Mesenchymal stem cell (in vitro differentiated cells and primary cell): ENCODE results near the gene GCAT. TPM values are rescaled to one million over a fixed set of nuclear protein-coding genes. Genes with fewer than 3 reads are reported as not detected.

ENCODE experiments used
- DNase-seq: peaks from one replicate; pipeline ENCODE4 v3.0.0-alpha.2; 2013
- H2AFZ ChIP-seq: one replicate; pipeline ENCODE4 v1.6.1; 2013; ENCODE audit warnings: low read depth, mild to moderate bottlenecking, control low read depth, inconsistent platforms, low read length, moderate library complexity
- H2AK5ac ChIP-seq: 2 replicates; pipeline ENCODE4 v1.6.1; 2013; ENCODE audit warnings: low read length, moderate library complexity, mild to moderate bottlenecking, inconsistent platforms; ENCODE audit not compliant: severe bottlenecking
- H2BK120ac ChIP-seq: one replicate; pipeline ENCODE4 v1.6.1; 2013; ENCODE audit warnings: low read depth, mild to moderate bottlenecking, inconsistent platforms, low read length, moderate library complexity
- H2BK12ac ChIP-seq, 2 experiments: one replicate each; pipeline ENCODE4 v1.6.1; 2013; ENCODE audit warnings: inconsistent platforms in 2 of 2, low read length in 2 of 2, mild to moderate bottlenecking in 2 of 2, moderate library complexity in 2 of 2, control low read depth in 1 of 2
- H2BK15ac ChIP-seq: one replicate; pipeline ENCODE4 v1.6.1; 2013; ENCODE audit warnings: mild to moderate bottlenecking, low read depth, inconsistent platforms; ENCODE audit not compliant: poor library complexity, severe bottlenecking
- H2BK5ac ChIP-seq: 2 replicates; pipeline ENCODE4 v1.6.1; 2013; ENCODE audit warnings: low read depth, mild to moderate bottlenecking, low read length, control low read depth, inconsistent platforms; ENCODE audit not compliant: poor library complexity, severe bottlenecking
- H3K14ac ChIP-seq, 2 experiments: one replicate each; pipeline ENCODE4 v1.6.1; 2013; ENCODE audit warnings: inconsistent platforms in 2 of 2, low read length in 2 of 2, control low read depth in 1 of 2, mild to moderate bottlenecking in 1 of 2, moderate library complexity in 1 of 2
- H3K18ac ChIP-seq, 2 experiments: one replicate each; pipeline ENCODE4 v1.6.1; 2013; ENCODE audit warnings: inconsistent platforms in 2 of 2, low read length in 2 of 2, control low read depth in 1 of 2, low read depth in 1 of 2, mild to moderate bottlenecking in 1 of 2
- H3K23ac ChIP-seq, 2 experiments: one replicate each; pipeline ENCODE4 v1.6.1; 2013; ENCODE audit warnings: inconsistent platforms in 2 of 2, low read length in 2 of 2, mild to moderate bottlenecking in 2 of 2, moderate library complexity in 2 of 2, control low read depth in 1 of 2
- H3K27ac ChIP-seq: 2 replicates; pipeline ENCODE4 v1.5.1; 2013; ENCODE audit warnings: mild to moderate bottlenecking, moderate library complexity, low read length, control low read depth, inconsistent platforms; ENCODE audit not compliant: poor library complexity, severe bottlenecking
- H3K27me3 ChIP-seq, 2 experiments: 2 replicates each; pipeline versions ENCODE4 v1.6.1 to v1.7.0; 2013; ENCODE audit warnings: low read length in 2 of 2, mild to moderate bottlenecking in 2 of 2, moderate library complexity in 2 of 2, control low read depth in 1 of 2, inconsistent platforms in 1 of 2; ENCODE audit not compliant: control insufficient read depth in 1 of 2, insufficient read depth in 1 of 2
- H3K36me3 ChIP-seq, 2 experiments: 2 replicates each; pipeline versions ENCODE4 v1.6.1 to v1.7.0; 2013; ENCODE audit warnings: low read length in 2 of 2, control low read depth in 1 of 2, inconsistent platforms in 1 of 2, low read depth in 1 of 2, mild to moderate bottlenecking in 1 of 2; ENCODE audit not compliant: insufficient read depth in 2 of 2, control insufficient read depth in 1 of 2
- H3K4ac ChIP-seq, 2 experiments: one replicate each; pipeline ENCODE4 v1.6.1; 2013; ENCODE audit warnings: inconsistent platforms in 2 of 2, low read length in 2 of 2, mild to moderate bottlenecking in 2 of 2, moderate library complexity in 2 of 2, control low read depth in 1 of 2, low read depth in 1 of 2
- H3K4me1 ChIP-seq: 2 replicates; pipeline ENCODE4 v1.6.1; 2013; ENCODE audit warnings: low read depth, low read length, control low read depth; ENCODE audit not compliant: control insufficient read depth, insufficient read depth
- H3K4me2 ChIP-seq: 2 replicates; pipeline ENCODE4 v1.6.1; 2013; ENCODE audit warnings: low read length, mild to moderate bottlenecking, inconsistent platforms; ENCODE audit not compliant: poor library complexity, severe bottlenecking
- H3K4me3 ChIP-seq, 2 experiments: 2 replicates each; pipeline versions ENCODE4 v1.5.1 to v1.7.0; 2013; ENCODE audit warnings: low read length in 2 of 2, mild to moderate bottlenecking in 2 of 2, control low read depth in 1 of 2, low read depth in 1 of 2; ENCODE audit not compliant: insufficient read depth in 1 of 2
- H3K79me1 ChIP-seq: replicated peaks from 2 replicates; pipeline ENCODE4 v1.6.1; 2013; ENCODE audit warnings: mild to moderate bottlenecking, control low read depth, low read length, inconsistent platforms; ENCODE audit not compliant: poor library complexity, severe bottlenecking
- H3K9ac ChIP-seq: 2 replicates; pipeline ENCODE4 v1.7.0; 2013; ENCODE audit warnings: mild to moderate bottlenecking, low read length, moderate library complexity
- H3K9me3 ChIP-seq: 2 replicates; pipeline ENCODE4 v1.7.0; 2013; ENCODE audit warnings: mild to moderate bottlenecking, low read length; ENCODE audit not compliant: control insufficient read depth
- H4K8ac ChIP-seq: one replicate; pipeline ENCODE4 v1.6.1; 2013; ENCODE audit warnings: inconsistent platforms, mild to moderate bottlenecking, low read length, moderate library complexity
- H4K91ac ChIP-seq: one replicate; pipeline ENCODE4 v1.6.1; 2013; ENCODE audit warnings: mild to moderate bottlenecking, low read length, inconsistent platforms
- WGBS: methylation state at CpG from one replicate; pipeline ENCODE4 v1.1.7; 2013; ENCODE audit warnings: mixed read lengths; 5-methylcytosine and 5-hydroxymethylcytosine counted together
- polyA plus RNA-seq, 2 experiments: library from polyadenylated mRNA; stranded (reverse); fragments of 200-250 nt; gene quantifications; one replicate each; pipeline ENCODE4 v1.2.3, GENCODE V29; 2013

GCAT gene
- polyA plus RNA-seq (2013, experiment 1 of 2), result 10.7 TPM
- polyA plus RNA-seq (2013, experiment 2 of 2), result 11.7 TPM

DNA sequence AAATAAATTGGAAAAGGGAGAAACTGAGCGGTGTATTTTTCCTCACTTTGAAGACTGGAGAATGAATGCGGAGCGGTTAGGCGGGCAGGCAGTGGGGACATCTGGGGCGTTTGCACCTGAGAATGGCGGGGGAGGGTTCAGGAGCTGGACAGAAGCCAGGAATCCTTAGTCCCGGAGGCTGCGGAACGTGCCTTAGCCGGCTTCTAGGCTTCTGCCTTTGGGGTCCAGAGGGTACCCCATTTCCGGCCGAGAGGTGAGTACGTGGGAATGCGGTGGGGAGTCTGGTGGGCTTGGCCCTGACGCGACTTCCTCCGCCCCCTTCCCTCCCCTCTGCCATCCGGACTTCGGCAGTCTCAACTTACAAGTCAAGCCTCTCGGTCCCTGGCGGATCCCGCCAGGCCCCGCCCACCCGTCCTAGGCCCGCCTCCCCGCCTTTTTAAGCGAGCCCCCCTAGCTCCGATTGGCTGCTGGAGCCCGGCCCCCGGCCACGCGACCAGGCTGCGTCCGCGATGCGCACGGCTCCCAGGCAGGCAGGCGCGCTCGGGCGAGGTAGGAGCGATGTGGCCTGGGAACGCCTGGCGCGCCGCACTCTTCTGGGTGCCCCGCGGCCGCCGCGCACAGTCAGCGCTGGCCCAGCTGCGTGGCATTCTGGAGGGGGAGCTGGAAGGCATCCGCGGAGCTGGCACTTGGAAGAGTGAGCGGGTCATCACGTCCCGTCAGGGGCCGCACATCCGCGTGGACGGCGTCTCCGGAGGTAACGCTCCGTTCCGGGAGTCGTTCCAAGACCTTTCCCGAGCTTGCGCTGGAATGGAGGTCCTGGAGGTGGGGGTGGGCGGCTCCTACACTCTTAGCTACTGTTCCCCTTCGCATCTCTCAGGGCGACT is at the start of gene GCAT:
TSS of gene GCAT (plus strand) at position 525 of the 884 bp plus-strand sequence. CDS start at position 559, 34 bp downstream.
- Histone ChIP-seq H3K4ac (no peak within 1 kb of the TSS), H3K9ac (peak within 1 kb of the TSS; percentile 91), H2BK12ac (peak within 1 kb of the TSS in 1 of 2 experiments; percentile 31), H3K23ac (peak within 1 kb of the TSS in 1 of 2 experiments; percentile 46), H3K36me3 (peaks cover 0 to 6% of the 10 kb centered on the region in 2 experiments), H3K4me3 (peak within 1 kb of the TSS; percentile 76 to 94), H3K18ac (peak within 1 kb of the TSS; percentile 60 to 91), H3K4me2 (peak within 1 kb of the TSS; percentile 94), H3K4me1 (peaks cover 32% of the 10 kb centered on the region), H3K14ac (peak within 1 kb of the TSS in 1 of 2 experiments; percentile 59), H3K79me1 (peaks cover 14% of the 10 kb centered on the region), H2AFZ (peak within 1 kb of the TSS; percentile 85), H2BK15ac (no peak within 1 kb of the TSS), H4K8ac (peak within 1 kb of the TSS; percentile 47), H2AK5ac (no peak within 1 kb of the TSS), H2BK120ac (no peak within 1 kb of the TSS), H2BK5ac (no peak within 1 kb of the TSS), H3K27ac (peak within 1 kb of the TSS; percentile 79), H4K91ac (no peak within 1 kb of the TSS), H3K27me3 (peaks cover 0 to 10% of the 10 kb centered on the region in 2 experiments), H3K9me3 (no peaks in the 10 kb centered on the region)
- WGBS, result under 1% methylated on average over 42 of the region's 73 CpGs
- peak; percentile 96 for DNase-seq

DNA sequence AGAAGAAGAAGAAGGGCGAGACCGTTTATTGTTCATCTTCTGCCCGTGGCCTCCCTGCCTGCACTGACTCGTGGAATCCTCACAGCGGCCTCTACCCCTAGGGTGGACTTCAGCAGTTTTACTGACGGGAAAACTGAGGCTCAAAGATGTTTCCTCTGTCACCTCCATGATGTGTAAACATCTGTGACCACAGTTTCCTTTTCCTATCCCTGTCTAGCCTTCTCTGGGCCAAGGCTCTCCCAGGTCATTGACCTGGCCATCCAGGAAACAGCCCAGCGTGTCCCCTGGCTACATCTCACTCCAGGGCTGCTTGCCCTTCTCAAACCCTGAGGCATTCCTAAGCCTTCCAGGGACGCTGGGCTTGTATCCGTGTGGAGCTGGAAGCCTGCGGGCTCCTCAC is 49.0 kb upstream of the GCAT start:
- H3K79me1 ChIP-seq, result peaks cover 53% of the 10 kb centered on the region
- peaks cover 5% of the 10 kb centered on the region for H3K4me1 ChIP-seq
- H4K91ac ChIP-seq, result no peak overlapping the region
- H2AK5ac ChIP-seq, result no peak overlapping the region
- H2BK15ac ChIP-seq, result no peak overlapping the region
- no peak overlapping the region for H2AFZ ChIP-seq
- peak; percentile 61 for DNase-seq
- H3K36me3 ChIP-seq, result peaks cover 87 to 96% of the 10 kb centered on the region in 2 experiments
- no peak overlapping the region for H3K27ac ChIP-seq
- H2BK5ac ChIP-seq, result no peak overlapping the region
- 61% methylated on average over 10 of the region's 10 CpGs for WGBS
- no peaks in the 10 kb centered on the region for H3K27me3 ChIP-seq
- H2BK12ac ChIP-seq, result no peak overlapping the region
- no peak overlapping the region for H3K9ac ChIP-seq
- H3K18ac ChIP-seq, result peak overlapping the region in 1 of 2 experiments; percentile 54
- no peaks in the 10 kb centered on the region for H3K9me3 ChIP-seq
- no peak overlapping the region for H3K23ac ChIP-seq
- no peak overlapping the region for H3K4ac ChIP-seq
- no peak overlapping the region for H3K4me2 ChIP-seq
- H3K14ac ChIP-seq, result no peak overlapping the region
- peak overlapping the region; percentile 4 for H4K8ac ChIP-seq
- H2BK120ac ChIP-seq, result no peak overlapping the region
- H3K4me3 ChIP-seq, result no peak overlapping the region

DNA sequence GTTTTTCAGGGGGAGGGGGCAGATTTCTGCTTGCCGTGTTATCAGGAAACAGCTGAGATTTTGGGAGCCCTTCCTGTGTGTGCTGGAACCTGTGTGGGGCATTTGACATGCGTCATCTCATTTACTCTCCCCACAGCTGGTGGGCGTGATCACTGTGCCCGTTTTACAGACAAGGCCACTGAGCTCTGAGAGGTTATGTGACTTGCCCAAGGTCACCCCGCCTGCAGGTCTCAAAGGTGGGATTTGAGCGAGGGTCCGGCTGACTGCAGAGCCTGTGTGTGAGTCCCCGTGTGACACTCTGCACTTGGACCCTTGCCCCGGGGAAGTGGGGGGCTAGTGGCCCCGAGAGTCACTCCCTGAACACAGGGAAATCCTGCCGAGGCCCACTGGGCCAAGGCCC is 48.5 kb upstream of the GCAT start:
- H3K27ac ChIP-seq, result no peak overlapping the region

DNA sequence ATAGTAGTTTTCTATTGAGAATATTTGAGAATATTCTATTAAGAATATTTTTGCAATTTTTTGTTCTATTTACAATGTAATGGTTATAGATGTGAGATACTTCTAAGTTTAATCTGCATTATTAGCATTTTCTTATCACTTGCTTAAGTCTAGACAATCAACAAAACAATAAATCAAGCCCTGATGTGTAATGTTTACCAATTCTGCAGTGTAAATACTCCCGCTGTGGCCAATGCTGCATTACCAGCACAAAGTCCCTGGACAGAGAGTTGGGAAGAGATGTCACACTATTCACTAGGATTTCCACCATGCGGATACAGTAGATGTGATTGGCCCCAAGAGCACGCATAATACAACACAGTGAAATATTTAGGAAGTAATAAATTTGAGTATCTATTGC is 47.6 kb upstream of the GCAT start:
- Histone ChIP-seq H2AFZ (no peak overlapping the region), H3K27ac (no peak overlapping the region), H3K9me3 (no peaks in the 10 kb centered on the region), H2BK120ac (no peak overlapping the region), H3K36me3 (peaks cover 84 to 97% of the 10 kb centered on the region in 2 experiments), H4K91ac (no peak overlapping the region), H4K8ac (no peak overlapping the region), H2BK12ac (no peak overlapping the region), H3K4me1 (no peaks in the 10 kb centered on the region), H3K27me3 (no peaks in the 10 kb centered on the region), H2BK15ac (no peak overlapping the region), H2BK5ac (no peak overlapping the region), H3K18ac (no peak overlapping the region), H3K79me1 (peaks cover 45% of the 10 kb centered on the region), H3K9ac (no peak overlapping the region), H3K4me3 (no peak overlapping the region), H3K4me2 (no peak overlapping the region), H2AK5ac (no peak overlapping the region), H3K4ac (no peak overlapping the region), H3K14ac (no peak overlapping the region), H3K23ac (no peak overlapping the region)
- WGBS, result 69% methylated on average over 1 of the region's 3 CpGs
- DNase-seq, result peak; percentile 40

More for the DNA sequence above, 48.5 kb upstream of the GCAT start:
- peaks cover 88 to 98% of the 10 kb centered on the region in 2 experiments for H3K36me3 ChIP-seq
- H3K9ac ChIP-seq, result no peak overlapping the region
- no peak overlapping the region for H3K4ac ChIP-seq
- no peak overlapping the region for H3K18ac ChIP-seq
- H2AK5ac ChIP-seq, result no peak overlapping the region
- DNase-seq, result no peak
- no peak overlapping the region for H3K4me3 ChIP-seq
- H4K91ac ChIP-seq, result no peak overlapping the region
- H2BK5ac ChIP-seq, result no peak overlapping the region
- no peak overlapping the region for H3K4me2 ChIP-seq
- H3K4me1 ChIP-seq, result peaks cover 2% of the 10 kb centered on the region
- no peaks in the 10 kb centered on the region for H3K9me3 ChIP-seq
- H3K14ac ChIP-seq, result no peak overlapping the region
- no peak overlapping the region for H2BK120ac ChIP-seq
- no peak overlapping the region for H2BK15ac ChIP-seq
- no peaks in the 10 kb centered on the region for H3K27me3 ChIP-seq
- peaks cover 53% of the 10 kb centered on the region for H3K79me1 ChIP-seq
- H4K8ac ChIP-seq, result no peak overlapping the region
- no peak overlapping the region for H2BK12ac ChIP-seq
- no peak overlapping the region for H2AFZ ChIP-seq
- 96% methylated on average over 11 of the region's 11 CpGs for WGBS
- no peak overlapping the region for H3K23ac ChIP-seq
